HepG2 (cell line): ENCODE measurements around the gene OSBPL8. TPM values are rescaled to one million over a fixed set of nuclear protein-coding genes. Genes with fewer than 3 reads are reported as not detected.

ENCODE experiments used
- AKAP8 ChIP-seq: sonication (generic); formaldehyde crosslinking; IDR thresholded peaks from 2 replicates; pipeline ENCODE4 v1.5.1; 2020; ENCODE audit warnings: mild to moderate bottlenecking, missing genetic modification reagents
- ATAD3A ChIP-seq: sonication (generic); formaldehyde crosslinking; IDR thresholded peaks from 2 replicates; pipeline ENCODE4 v1.4.0; 2020; ENCODE audit warnings: missing genetic modification reagents
- CREBL2 ChIP-seq: sonication (generic); formaldehyde crosslinking; IDR thresholded peaks from 2 replicates; pipeline ENCODE4 v1.8.1; 2023; ENCODE audit warnings: missing genetic modification reagents, mild to moderate bottlenecking, borderline replicate concordance
- IKZF4 ChIP-seq: sonication (generic); formaldehyde crosslinking; IDR thresholded peaks from 2 replicates; pipeline ENCODE4 v1.5.1; 2020; ENCODE audit warnings: borderline replicate concordance, mild to moderate bottlenecking, low read depth, missing genetic modification reagents; ENCODE audit errors: not compliant biosample characterization
- IRX3 ChIP-seq: sonication (generic); formaldehyde crosslinking; IDR thresholded peaks from 2 replicates; pipeline ENCODE4 v1.8.1; 2023; ENCODE audit warnings: mild to moderate bottlenecking, low read depth, missing genetic modification reagents, borderline replicate concordance
- NPAS2 ChIP-seq: sonication (generic); formaldehyde crosslinking; IDR thresholded peaks from 2 replicates; pipeline ENCODE4 v1.8.0; 2022; ENCODE audit warnings: mild to moderate bottlenecking, missing genetic modification reagents, borderline replicate concordance
- PLRG1 ChIP-seq: fragments of 450-650 bp; conservative IDR thresholded peaks from 2 replicates; pipeline ENCODE4 v1.6.1; 2016
- RERE ChIP-seq: IDR thresholded peaks from 2 replicates; pipeline ENCODE4 v1.6.1; 2016; ENCODE audit warnings: low read depth, missing genetic modification reagents, missing compliant biosample characterization
- RORA ChIP-seq: sonication (generic); formaldehyde crosslinking; IDR thresholded peaks from 2 replicates; pipeline ENCODE4 v1.5.0; 2020; ENCODE audit warnings: mild to moderate bottlenecking, missing genetic modification reagents, moderate library complexity
- SALL2 ChIP-seq: sonication (generic); formaldehyde crosslinking; IDR thresholded peaks from 2 replicates; pipeline ENCODE4 v1.8.1; 2023; ENCODE audit warnings: mild to moderate bottlenecking, missing genetic modification reagents, inconsistent platforms
- ZFP1 ChIP-seq: IDR thresholded peaks from 2 replicates; pipeline ENCODE4 v1.6.1; 2016
- ZKSCAN1 ChIP-seq: fragments of 150-350 bp; IDR thresholded peaks from 2 replicates; pipeline ENCODE4 v1.6.1; 2014; ENCODE audit warnings: low read length
- ZNF382 ChIP-seq: sonication (generic); formaldehyde crosslinking; IDR thresholded peaks from 2 replicates; pipeline ENCODE4 v1.5.0; 2020; ENCODE audit warnings: missing genetic modification reagents, mild to moderate bottlenecking, borderline replicate concordance
- ZNF503 ChIP-seq: sonication (generic); formaldehyde crosslinking; IDR thresholded peaks from 2 replicates; pipeline ENCODE4 v1.4.0; 2020; ENCODE audit warnings: missing genetic modification reagents
- ZNF512 ChIP-seq: sonication (generic); formaldehyde crosslinking; IDR thresholded peaks from 2 replicates; pipeline ENCODE4 v1.4.0; 2020; ENCODE audit warnings: mild to moderate bottlenecking, missing genetic modification reagents
- ZNF574 ChIP-seq: sonication (generic); formaldehyde crosslinking; IDR thresholded peaks from 2 replicates; pipeline ENCODE4 v1.4.0; 2020; ENCODE audit warnings: missing genetic modification reagents
- ZNF605 ChIP-seq: sonication (generic); formaldehyde crosslinking; IDR thresholded peaks from 2 replicates; pipeline ENCODE4 v1.8.0; 2022; ENCODE audit warnings: mild to moderate bottlenecking, missing genetic modification reagents
- polyA plus RNA-seq, 8 experiments: library from polyadenylated mRNA; depleted of rRNA in 3 of 8; stranded (reverse) in 7 of 8; unstranded in 1 of 8; fragments of >200 nt; fragmentation: Illumina TruSeq in 4 of 8; extraction: Trizol in 4 of 8; gene quantifications; 2 replicates each; pipeline versions ENCODE4 v1.2.1 to v1.2.3, GENCODE V29; 2011 to 2016; ENCODE audit warnings: low read depth in 4 of 8, missing spikeins in 1 of 8, mixed read lengths in 1 of 8; ENCODE audit not compliant: insufficient read depth in 1 of 8
- total RNA-seq, 5 experiments: library from RNA; depleted of rRNA; stranded (reverse); fragments of >200 nt; fragmentation: Illumina TruSeq; extraction: Trizol; gene quantifications; 2 replicates each; pipeline ENCODE4 v1.2.3, GENCODE V29; 2016; ENCODE audit warnings: low read depth in 1 of 5

OSBPL8 gene
- total and polyA plus RNA-seq, 2 of the 13 experiments (the other 11 are each of a cell fraction or from before 2014, with no cell fraction given) = 11.0 to 33.9 TPM

GRCh38 chr12:76348079-76348901 is 211.3 kb downstream of the OSBPL8 start, which contains the start of gene BBS10 (continued):
- no peak for TF ChIP-seq RERE (CRISPR knock-in tag)
- TF ChIP-seq IRX3 (CRISPR knock-in tag) = no peak
- no peak for TF ChIP-seq RORA (CRISPR knock-in tag)
- no peak for TF ChIP-seq AKAP8
- TF ChIP-seq ATAD3A (CRISPR knock-in tag) = no peak
- TF ChIP-seq IKZF4 (CRISPR knock-in tag) = no peak
- no peak for TF ChIP-seq ZNF382 (CRISPR knock-in tag)
- peak; percentile 93 for TF ChIP-seq ZNF574 (CRISPR knock-in tag)
- peak; percentile 94; the same call in 1 of the 2 replicates for TF ChIP-seq ZNF605
- no peak for TF ChIP-seq ZKSCAN1
- TF ChIP-seq SALL2 (CRISPR knock-in tag) = peak; percentile 88; the same call in 1 of the 2 replicates
- TF ChIP-seq ZNF503 (CRISPR knock-in tag) = 0 out of 2 replicates have a peak, but pooled peaks have one; percentile 51
- no peak for TF ChIP-seq PLRG1
- TF ChIP-seq NPAS2 (CRISPR knock-in tag) = no peak
- no peak for TF ChIP-seq CREBL2 (CRISPR knock-in tag)
- TF ChIP-seq ZNF512 (CRISPR knock-in tag) = no peak
- TF ChIP-seq ZFP1 (CRISPR knock-in tag) = no peak
